ENCODE data around the gene SDS.
A peak's percentile ranks its signal among the peaks of the same experiment; 100 is the strongest.

The SDS gene

DNA sequence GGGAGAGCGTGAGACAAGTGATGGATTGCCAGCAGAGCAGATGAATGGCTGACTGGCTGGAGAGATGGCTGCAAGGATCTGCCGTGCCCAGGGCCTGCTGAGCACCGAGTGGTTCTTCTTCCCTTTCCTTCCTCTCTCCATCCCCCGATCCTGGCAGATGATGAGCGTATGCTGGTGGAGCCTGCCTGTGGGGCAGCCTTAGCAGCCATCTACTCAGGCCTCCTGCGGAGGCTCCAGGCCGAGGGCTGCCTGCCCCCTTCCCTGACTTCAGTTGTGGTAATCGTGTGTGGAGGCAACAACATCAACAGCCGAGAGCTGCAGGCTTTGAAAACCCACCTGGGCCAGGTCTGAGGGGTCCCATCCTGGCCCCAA is 34.0 kb upstream of the SDS start:
- no peak for DNase-seq (ENCODE audit: low spot score in 2 of 2)
- Histone ChIP-seq H3K9me3 (no peaks in the 10 kb centered on the region), H3K4me3 (no peak overlapping the region), H3K4me1 (no peaks in the 10 kb centered on the region), H3K27me3 (ENCODE audit: low read depth) (no peaks in the 10 kb centered on the region), H3K36me3 (replicated peaks) (no peaks in the 10 kb centered on the region)
- in situ Hi-C loops (cut with MboI; ENCODE audit: low sequenced_read_pairs): loop anchor here (5.0 kb wide), 1 partner anchor 475 kb away; no protein-coding TSS in a partner anchor

DNA sequence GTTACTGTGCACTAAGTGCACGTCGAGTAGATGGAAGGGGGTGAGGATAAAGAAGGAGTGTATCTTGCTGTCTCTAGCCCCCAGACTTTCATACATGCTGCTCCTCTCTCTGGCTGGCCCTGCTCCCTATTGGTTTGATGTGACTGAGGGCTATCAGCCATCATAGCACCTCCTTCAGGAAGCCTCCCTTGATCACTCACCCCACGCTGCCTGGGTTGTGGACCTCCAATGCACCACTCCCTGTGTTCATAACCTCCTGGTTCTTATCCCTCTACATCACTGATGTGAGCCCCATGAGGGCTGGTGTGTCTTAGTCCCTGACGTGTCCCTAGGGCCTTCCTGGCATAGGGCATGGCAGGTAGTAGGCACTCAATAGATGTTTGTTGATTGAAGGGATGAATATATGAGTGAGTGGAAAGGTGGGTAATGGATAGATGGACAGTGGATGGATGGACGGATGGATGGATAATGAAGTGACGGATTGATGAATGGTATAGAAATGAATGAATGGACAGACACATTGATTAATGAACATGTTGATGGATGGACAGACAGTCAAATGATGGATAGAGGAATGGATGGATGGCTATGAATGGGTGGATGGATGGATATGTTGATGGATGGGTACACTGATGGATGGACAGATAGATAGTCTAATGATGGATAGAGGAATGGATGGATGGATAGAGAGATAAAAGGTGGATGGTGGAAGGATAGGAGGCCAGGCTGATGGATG is 33.5 kb upstream of the SDS start:
- no peak overlapping the region for H3K4me3 ChIP-seq
- no peaks in the 10 kb centered on the region for H3K4me1 ChIP-seq
- H3K36me3 ChIP-seq (replicated peaks): no peaks in the 10 kb centered on the region
- in situ Hi-C loops (cut with MboI; ENCODE audit: low sequenced_read_pairs): loop anchor here (5.0 kb wide), 1 partner anchor 475 kb away; no protein-coding TSS in a partner anchor
- H3K9me3 ChIP-seq: no peaks in the 10 kb centered on the region
- no peaks in the 10 kb centered on the region for H3K27me3 ChIP-seq (ENCODE audit: low read depth)
- DNase-seq (ENCODE audit: low spot score in 2 of 2): no peak

DNA sequence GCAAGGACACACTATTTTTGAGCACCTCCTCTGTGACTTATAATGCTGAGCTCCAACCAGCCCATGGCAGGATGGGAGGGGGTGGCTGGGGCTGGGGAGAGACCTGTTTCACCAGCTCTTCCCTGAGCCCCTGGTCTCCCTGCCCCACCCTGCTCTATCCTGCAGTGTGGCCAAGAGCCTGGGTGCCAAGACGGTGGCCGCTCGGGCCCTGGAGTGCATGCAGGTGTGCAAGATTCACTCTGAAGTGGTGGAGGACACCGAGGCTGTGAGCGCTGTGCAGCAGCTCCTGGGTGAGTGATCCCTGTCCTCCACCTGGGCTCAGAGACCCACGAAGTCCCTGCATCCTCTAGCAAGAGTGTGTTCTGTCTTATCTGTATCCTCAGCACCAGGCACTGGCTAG is 32.9 kb upstream of the SDS start:
- in situ Hi-C loops (cut with MboI; ENCODE audit: low sequenced_read_pairs): loop anchor here (5.0 kb wide), 1 partner anchor 476 kb away; no protein-coding TSS in a partner anchor
- no peaks in the 10 kb centered on the region for H3K9me3 ChIP-seq

DNA sequence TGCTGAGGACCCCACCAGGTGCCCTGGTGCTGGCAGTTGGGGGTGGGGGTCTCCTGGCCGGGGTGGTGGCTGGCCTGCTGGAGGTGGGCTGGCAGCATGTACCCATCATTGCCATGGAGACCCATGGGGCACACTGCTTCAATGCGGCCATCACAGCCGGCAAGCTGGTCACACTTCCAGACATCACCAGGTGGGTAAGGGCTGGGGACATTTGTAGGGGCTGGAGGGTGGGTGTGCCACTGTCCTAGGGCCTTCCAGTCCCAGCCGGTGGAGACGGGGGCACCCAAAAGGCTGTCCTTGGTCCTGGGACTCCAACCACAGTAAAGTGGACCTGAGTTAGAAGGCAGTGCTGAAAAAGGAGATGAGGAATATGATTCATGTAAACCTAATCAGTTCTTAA is 31.7 kb upstream of the SDS start:
- in situ Hi-C loops (cut with MboI; ENCODE audit: low sequenced_read_pairs): loop anchor here (5.0 kb wide), 1 partner anchor 477 kb away; no protein-coding TSS in a partner anchor
- Histone ChIP-seq H3K4me1 (no peaks in the 10 kb centered on the region), H3K27me3 (ENCODE audit: low read depth) (no peaks in the 10 kb centered on the region), H3K36me3 (replicated peaks) (no peaks in the 10 kb centered on the region), H3K4me3 (no peak overlapping the region), H3K9me3 (no peaks in the 10 kb centered on the region)
- DNase-seq (ENCODE audit: low spot score in 2 of 2): no peak

More for the DNA sequence above, 32.9 kb upstream of the SDS start:
- no peak for DNase-seq (ENCODE audit: low spot score in 2 of 2)
- Histone ChIP-seq H3K4me3 (no peak overlapping the region), H3K4me1 (no peaks in the 10 kb centered on the region), H3K27me3 (ENCODE audit: low read depth) (no peaks in the 10 kb centered on the region), H3K36me3 (replicated peaks) (no peaks in the 10 kb centered on the region)

DNA sequence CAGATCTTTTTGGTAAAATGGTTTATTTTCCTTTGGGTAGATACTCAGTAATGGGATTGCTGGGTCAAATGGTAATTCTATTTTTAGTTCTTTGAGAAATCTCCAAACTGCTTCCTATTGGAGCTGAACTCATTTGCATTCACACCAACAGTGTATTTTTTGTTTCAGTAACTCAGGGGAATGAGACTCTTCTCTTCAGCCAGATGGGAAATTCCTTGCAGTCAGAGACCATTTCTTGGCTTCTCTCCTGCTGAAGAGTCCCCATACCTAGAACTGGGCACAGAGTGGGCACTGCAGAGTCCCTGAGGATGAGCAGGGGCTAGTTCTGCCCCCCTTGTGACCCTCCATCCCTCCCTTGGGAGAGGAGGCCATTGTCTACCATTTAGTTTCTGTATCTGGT is 29.3 kb upstream of the SDS start:
- no peaks in the 10 kb centered on the region for H3K36me3 ChIP-seq (replicated peaks)
- in situ Hi-C loops (cut with MboI; ENCODE audit: low sequenced_read_pairs): no loop called here
- DNase-seq (ENCODE audit: low spot score in 2 of 2): no peak

DNA sequence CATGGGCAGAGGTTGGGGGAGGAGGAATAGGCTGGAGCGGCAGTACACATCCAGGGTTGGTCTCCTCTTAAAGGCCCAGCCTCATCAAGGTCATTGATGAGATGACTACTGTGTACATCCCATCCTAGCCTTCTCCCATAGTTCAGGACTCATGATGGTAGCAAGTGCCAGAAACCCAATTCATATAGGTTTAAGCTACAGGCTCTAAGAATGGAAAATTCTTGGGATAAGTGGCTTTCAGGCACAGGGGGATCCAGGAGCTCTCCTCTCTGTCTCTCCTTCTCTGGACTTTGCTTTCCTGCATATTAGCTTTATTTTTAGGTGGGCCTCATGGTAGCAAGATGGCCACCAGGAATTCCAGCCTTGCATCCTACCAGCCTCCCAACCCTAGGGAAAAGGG is 24.8 kb upstream of the SDS start:
- no peaks in the 10 kb centered on the region for H3K27me3 ChIP-seq (ENCODE audit: low read depth)
- no peak for DNase-seq (ENCODE audit: low spot score in 2 of 2)
- no peaks in the 10 kb centered on the region for H3K4me1 ChIP-seq
- H3K4me3 ChIP-seq: no peak overlapping the region
- H3K36me3 ChIP-seq (replicated peaks): no peaks in the 10 kb centered on the region; the same call in 1 of the 2 replicates
- in situ Hi-C loops (cut with MboI; ENCODE audit: low sequenced_read_pairs): no loop called here
- 0 out of 2 replicates have a peak, but pooled peaks cover 3% of the 10 kb centered on the region for H3K9me3 ChIP-seq

More for the DNA sequence above, 29.3 kb upstream of the SDS start:
- no peaks in the 10 kb centered on the region for H3K27me3 ChIP-seq (ENCODE audit: low read depth)
- H3K4me1 ChIP-seq: no peaks in the 10 kb centered on the region
- no peak overlapping the region for H3K4me3 ChIP-seq
- 0 out of 2 replicates have a peak, but pooled peaks cover 3% of the 10 kb centered on the region for H3K9me3 ChIP-seq

DNA sequence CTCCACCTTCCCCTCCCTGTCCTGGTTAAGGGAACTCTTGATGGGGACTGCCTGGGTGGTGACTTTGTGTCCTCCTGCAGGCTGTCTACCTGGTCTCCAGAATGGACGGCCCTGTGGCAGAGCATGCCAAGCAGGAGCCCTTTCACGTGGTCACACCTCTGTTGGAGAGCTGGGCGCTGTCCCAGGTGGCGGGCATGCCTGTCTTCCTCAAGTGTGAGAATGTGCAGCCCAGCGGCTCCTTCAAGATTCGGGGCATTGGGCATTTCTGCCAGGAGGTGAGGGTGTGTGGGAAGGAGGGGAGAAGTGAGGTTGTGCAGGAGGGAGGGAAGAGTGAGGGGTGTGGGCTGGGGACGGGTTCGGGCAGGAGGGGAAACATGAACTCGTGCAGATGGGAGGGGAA is 24.2 kb upstream of the SDS start:
- in situ Hi-C loops (cut with MboI; ENCODE audit: low sequenced_read_pairs): no loop called here
- Histone ChIP-seq H3K36me3 (replicated peaks) (no peaks in the 10 kb centered on the region; the same call in 1 of the 2 replicates), H3K4me3 (no peak overlapping the region), H3K9me3 (0 out of 2 replicates have a peak, but pooled peaks cover 3% of the 10 kb centered on the region), H3K27me3 (ENCODE audit: low read depth) (no peaks in the 10 kb centered on the region), H3K4me1 (peaks cover 5% of the 10 kb centered on the region; the same call in 1 of the 2 replicates)
- DNase-seq (ENCODE audit: low spot score in 2 of 2): no peak

DNA sequence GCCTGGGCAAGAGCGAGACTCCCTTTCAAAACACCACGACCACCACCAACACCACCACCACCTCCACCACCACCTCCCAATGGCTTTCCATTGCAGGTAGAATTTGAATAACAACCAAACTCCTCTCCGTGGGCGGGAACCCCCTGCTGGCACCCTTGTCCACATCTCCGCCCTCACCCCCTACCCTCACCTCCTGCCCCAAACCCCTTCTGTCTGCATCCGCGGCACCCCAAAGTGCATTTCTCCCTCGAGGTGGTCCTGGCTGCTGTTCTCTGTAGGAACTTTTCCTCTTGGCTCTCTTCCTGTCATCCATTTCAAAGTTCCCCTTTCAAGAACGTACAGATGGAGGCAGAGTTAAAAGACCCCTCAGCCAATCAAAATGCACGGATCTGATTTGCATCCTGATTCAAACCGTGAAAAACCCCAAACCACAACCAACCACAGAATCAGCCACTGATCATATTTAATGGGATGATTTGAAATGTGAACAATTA is 22.3 kb upstream of the SDS start:
- H3K4me3 ChIP-seq: no peak overlapping the region
- no peaks in the 10 kb centered on the region for H3K27me3 ChIP-seq (ENCODE audit: low read depth)
- no peak for DNase-seq (ENCODE audit: low spot score in 2 of 2)
- no peaks in the 10 kb centered on the region; the same call in 1 of the 2 replicates for H3K36me3 ChIP-seq (replicated peaks)
- in situ Hi-C loops (cut with MboI; ENCODE audit: low sequenced_read_pairs): no loop called here
- H3K4me1 ChIP-seq: peaks cover 8% of the 10 kb centered on the region
- H3K9me3 ChIP-seq: 0 out of 2 replicates have a peak, but pooled peaks cover 3% of the 10 kb centered on the region

DNA sequence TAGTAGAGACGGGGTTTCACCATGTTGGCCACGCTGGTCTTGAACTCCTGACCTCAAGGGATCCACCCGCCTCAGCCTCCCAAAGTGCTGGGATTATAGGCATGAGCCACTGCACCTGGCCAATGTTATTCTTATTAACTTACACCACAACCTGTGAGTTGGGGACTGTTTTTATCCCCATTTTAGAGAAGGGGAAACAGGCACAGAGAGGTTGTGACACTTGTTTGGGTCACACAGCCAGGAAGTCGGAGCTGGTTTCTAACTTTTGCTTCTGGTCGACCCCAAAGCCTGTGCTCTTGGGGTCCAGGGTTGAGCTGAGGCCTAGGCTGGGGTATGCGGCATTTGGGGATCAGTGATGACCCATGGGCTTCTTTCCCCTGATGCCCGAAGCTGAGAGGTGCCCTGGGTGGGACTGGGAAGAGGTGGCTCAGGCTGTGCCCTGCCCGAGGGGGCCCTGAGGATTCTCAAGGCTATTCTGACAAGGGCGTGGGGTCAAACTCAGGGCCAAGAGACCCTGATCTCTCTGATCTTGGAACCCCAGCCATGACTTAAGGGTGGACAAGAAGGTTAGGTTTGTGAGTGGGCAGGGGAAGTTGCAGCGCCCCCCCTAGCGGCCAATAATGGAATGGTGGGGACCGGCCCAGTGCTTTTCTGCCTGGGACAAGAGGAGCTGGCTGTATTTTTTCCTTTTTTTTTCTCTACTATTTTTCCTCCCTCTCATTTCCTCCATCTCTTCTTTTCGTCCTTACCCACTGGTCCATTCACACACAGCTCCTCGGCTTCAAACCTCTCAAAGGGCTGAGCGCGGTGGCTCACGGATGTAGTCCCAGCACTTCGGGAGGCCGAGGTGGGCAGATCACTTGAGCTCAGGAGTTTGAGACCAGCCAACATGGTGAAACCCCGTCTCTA is 21.5 kb upstream of the SDS start:
- DNase-seq (ENCODE audit: low spot score in 2 of 2): peak; percentile 42 to 76
- Histone ChIP-seq H3K4me1 (peaks cover 8% of the 10 kb centered on the region), H3K9me3 (0 out of 2 replicates have a peak, but pooled peaks cover 3% of the 10 kb centered on the region), H3K36me3 (replicated peaks) (no peaks in the 10 kb centered on the region; the same call in 1 of the 2 replicates), H3K27me3 (ENCODE audit: low read depth) (no peaks in the 10 kb centered on the region), H3K4me3 (no peak overlapping the region)
- in situ Hi-C loops (cut with MboI; ENCODE audit: low sequenced_read_pairs): no loop called here

DNA sequence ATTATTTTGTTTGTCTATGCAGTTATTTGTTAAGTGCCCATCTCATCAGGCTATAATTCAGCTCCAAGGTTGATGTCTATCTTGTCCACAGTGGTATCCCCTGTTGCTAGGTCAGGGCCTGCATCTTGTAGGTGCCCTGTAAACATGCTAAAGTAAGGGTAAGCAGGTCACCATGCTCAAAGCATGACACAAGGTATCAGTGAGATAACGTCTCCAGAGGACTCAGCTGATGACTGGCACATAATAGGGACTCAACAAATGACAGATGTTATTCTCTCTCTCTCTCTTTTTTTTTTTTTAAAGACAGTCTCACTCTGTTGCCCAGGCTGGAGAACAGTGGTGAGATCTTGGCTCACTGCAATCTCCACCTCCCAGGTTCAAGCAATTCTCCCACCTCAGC is 20.8 kb upstream of the SDS start:
- Histone ChIP-seq H3K36me3 (replicated peaks) (no peaks in the 10 kb centered on the region; the same call in 1 of the 2 replicates), H3K4me3 (no peak overlapping the region), H3K4me1 (peaks cover 8% of the 10 kb centered on the region), H3K27me3 (ENCODE audit: low read depth) (no peaks in the 10 kb centered on the region), H3K9me3 (no peaks in the 10 kb centered on the region)
- in situ Hi-C loops (cut with MboI; ENCODE audit: low sequenced_read_pairs): no loop called here
- no peak for DNase-seq (ENCODE audit: low spot score in 2 of 2)

DNA sequence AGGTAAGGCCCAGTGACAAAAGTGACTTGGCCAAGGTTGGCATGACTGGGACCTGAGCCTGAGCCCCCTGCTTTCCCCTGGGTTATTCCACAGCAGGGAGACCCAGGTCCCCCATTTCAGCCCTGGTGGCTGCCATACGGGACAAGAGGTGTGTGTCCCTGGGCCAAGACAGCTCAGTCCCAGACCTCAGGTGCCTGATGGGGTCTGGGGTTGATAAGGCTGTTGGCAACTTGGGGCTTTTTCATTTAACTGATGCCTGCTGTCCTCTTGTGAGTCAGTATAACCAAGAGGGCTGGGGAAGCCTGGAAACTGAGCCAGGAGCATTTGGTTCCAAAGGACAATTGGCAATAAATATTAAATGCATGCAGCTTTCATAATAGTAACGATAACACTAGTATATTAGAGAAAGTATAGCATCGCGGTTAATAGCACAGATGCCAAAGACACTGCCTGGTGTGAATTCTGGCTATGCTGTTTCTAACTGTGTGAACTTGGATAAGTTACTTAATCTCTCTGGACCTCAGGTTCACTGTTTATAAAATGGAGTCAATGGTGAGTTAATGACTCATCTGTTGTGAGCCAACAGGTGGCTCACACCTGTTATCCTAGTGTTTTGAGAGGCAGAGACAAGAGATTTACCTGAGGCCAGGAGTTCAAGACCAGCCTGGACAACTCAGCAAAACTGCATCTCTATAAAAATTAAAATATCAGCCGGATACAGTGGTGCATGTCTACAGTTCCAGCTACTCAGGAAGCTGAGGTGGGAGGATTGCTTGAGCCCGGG is 19.4 kb upstream of the SDS start:
- DNase-seq (ENCODE audit: low spot score in 2 of 2): no peak
- in situ Hi-C loops (cut with MboI; ENCODE audit: low sequenced_read_pairs): no loop called here

DNA sequence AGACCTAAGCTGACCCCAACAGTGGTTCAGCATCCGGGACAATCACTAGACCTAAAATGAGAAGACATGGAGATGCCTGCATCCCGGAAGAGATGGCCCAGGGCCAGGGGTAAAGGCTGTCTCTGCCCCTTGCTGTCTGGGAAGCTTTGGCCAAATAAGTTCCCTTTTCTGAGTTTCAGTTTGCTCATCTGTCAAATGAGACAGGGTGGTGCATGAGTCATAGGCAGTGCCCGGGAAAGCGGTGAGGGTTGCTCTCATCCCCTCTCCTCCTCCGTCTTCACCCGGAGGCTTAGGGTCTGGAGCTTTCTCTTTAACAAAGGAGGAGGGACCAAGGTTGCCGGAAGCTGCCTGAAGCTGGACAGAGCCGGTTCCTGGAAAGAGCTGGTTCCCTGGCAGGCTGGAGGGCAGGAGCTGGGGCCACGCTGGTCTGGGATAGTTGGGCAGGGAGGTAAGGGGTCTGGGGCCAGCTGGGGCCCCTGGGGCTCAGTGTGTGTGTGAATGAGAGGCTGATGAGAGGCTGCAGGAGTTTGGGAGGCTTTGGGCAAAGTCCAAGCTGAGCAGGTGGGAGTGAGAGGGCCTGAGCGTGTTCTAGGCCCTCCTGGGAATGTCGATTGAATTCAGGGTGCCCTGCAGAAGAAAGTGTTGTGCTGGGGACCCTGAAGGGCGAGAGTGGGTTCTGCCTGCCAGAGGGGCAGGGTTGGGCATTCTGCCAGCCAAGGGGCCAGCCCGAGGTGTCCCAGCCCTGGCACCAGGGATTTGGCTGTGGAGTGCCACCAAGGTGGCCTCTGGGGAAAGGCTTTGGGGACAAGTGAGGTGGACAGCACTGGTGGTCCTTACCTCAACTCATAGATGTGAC is 18.6 kb upstream of the SDS start, which contains the start of gene SDSL:
Gene SDSL (plus strand): TSS at position 351 of the 856 bp plus-strand sequence. CDS start 5,603 bp downstream, outside the sequence.
- Histone ChIP-seq H3K4me3 (peak within 1 kb of the TSS; percentile 48), H3K9me3 (no peaks in the 10 kb centered on the region), H3K36me3 (replicated peaks) (no peaks in the 10 kb centered on the region; the same call in 1 of the 2 replicates), H3K4me1 (peaks cover 8% of the 10 kb centered on the region), H3K27me3 (ENCODE audit: low read depth) (no peaks in the 10 kb centered on the region)
- in situ Hi-C loops (cut with MboI; ENCODE audit: low sequenced_read_pairs): no loop called here
- peak; percentile 77 to 82 for DNase-seq (ENCODE audit: low spot score in 2 of 2)

More for the DNA sequence above, 19.4 kb upstream of the SDS start:
- Histone ChIP-seq H3K9me3 (no peaks in the 10 kb centered on the region), H3K4me3 (peak overlapping the region; percentile 48), H3K4me1 (peaks cover 8% of the 10 kb centered on the region), H3K27me3 (ENCODE audit: low read depth) (no peaks in the 10 kb centered on the region), H3K36me3 (replicated peaks) (no peaks in the 10 kb centered on the region; the same call in 1 of the 2 replicates)

Data from HAP-1 (cell line).